ENCODE results near the gene RPRD1B. TPM values are rescaled to one million over a fixed set of nuclear protein-coding genes. Genes with fewer than 3 reads are reported as not detected.

The RPRD1B gene
- total and polyA plus RNA-seq, 4 donors, result 5.8 to 34.3 (median 29.4) TPM

DNA sequence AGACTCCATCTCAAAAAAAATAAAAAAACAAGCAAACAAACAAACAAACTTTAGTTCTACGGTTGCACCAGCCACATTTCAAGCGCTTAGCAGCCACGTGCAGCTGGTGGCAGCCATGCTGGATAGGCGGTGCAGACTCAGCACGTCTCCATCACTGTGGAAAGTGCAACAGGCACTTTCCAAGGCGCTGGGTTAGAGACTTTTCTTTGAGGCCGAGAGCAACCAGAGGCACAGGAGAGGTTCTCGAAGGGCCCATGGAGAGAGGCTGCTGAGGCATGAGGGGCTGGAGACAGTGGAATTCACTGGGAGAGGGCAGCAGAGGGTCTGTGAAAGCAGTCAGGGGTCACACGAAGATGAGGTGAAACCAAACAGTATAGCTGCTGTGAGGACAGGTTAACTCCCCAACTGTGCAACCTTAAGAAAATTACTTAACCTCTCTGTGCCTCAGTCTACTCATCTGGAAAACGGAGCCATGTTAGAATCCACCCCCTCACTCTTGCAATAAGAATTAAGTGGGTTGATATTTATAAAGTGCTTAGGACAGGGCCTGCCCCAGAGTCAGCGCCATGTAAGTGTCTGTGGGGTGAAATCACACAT lies 104.0 kb downstream of the RPRD1B start:
- no peak overlapping the region for H3K9ac ChIP-seq (ENCODE audit: low read depth in 1 of 2, low read length in 2 of 2)
- WGBS, result 94% methylated on average over 11 of the region's 11 CpGs
- TF ChIP-seq FOXA1 (IDR thresholded peaks at IDR 0.05), result no peak
- TF ChIP-seq SP1 (IDR thresholded peaks at IDR 0.05), result no peak
- TF ChIP-seq, protein P1, sequence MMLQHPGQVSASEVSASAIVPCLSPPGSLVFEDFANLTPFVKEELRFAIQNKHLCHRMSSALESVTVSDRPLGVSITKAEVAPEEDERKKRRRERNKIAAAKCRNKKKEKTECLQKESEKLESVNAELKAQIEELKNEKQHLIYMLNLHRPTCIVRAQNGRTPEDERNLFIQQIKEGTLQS (IDR thresholded peaks at IDR 0.05), result no peak
- no peak for TF ChIP-seq HNF4G (IDR thresholded peaks at IDR 0.05)
- H3K27me3 ChIP-seq (ENCODE audit: control insufficient read depth in 4 of 4, insufficient read depth in 4 of 4, low read length in 3 of 4), result no peaks in the 10 kb centered on the region
- DNase-seq (ENCODE audit: low spot score), result no peak
- H3K36me3 ChIP-seq (ENCODE audit: control insufficient read depth in 4 of 4, insufficient read depth in 3 of 4, low read depth in 1 of 4, low read length in 3 of 4), result peaks cover 27 to 85% (median 68%) of the 10 kb centered on the region in 4 donors
- no peaks in the 10 kb centered on the region for H3K9me3 ChIP-seq (ENCODE audit: control insufficient read depth in 4 of 4, low read length in 3 of 4)
- no peak overlapping the region for H3K4me3 ChIP-seq (ENCODE audit: low read depth in 1 of 3, low read length in 3 of 3)
- no peak overlapping the region for H3K27ac ChIP-seq (ENCODE audit: low read depth in 1 of 2, low read length in 2 of 2)
- peaks cover 0 to 4% (median 2%) of the 10 kb centered on the region in 4 donors for H3K4me1 ChIP-seq (ENCODE audit: control insufficient read depth in 4 of 4, insufficient read depth in 4 of 4, low read length in 3 of 4)

DNA sequence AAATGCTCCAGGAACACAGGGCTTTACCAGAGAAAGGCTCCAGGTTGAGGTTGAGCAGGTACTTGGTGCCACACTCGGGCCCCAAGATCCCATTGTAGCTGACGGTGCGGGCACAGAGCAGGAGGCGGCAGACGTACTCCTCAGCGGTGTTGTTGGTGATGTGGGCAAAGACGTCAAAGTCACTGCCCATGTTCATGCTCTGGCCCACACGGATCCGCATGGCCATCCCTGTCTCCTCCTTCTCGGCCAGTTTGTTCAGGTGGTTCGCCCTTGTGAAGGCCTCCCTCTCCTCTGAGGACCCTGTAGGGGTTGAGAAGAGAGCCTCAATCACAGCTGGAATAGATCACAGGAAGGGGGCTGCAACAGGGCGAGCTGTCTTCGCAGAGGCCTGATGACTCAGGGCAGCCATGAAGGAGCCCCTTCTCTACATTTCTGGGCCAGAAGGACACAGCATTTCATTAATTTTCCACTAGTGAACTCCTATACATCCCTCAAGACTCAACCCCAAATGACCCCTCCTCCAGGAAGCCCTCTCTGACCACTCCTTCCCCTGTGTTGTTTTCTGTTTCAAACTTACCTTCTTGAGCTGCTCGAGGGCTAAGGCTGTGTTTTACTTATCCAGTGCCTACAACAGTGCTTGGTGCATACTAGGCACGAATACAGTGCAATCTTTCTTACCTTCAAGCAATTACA lies 104.7 kb downstream of the RPRD1B start:
- Histone ChIP-seq H3K9ac (ENCODE audit: low read depth in 1 of 2, low read length in 2 of 2) (no peak overlapping the region), H3K4me3 (ENCODE audit: low read depth in 1 of 3, low read length in 3 of 3) (no peak overlapping the region), H3K36me3 (ENCODE audit: control insufficient read depth in 4 of 4, insufficient read depth in 3 of 4, low read depth in 1 of 4, low read length in 3 of 4) (peaks cover 25 to 78% (median 63%) of the 10 kb centered on the region in 4 donors), H3K4me1 (ENCODE audit: control insufficient read depth in 4 of 4, insufficient read depth in 4 of 4, low read length in 3 of 4) (peaks cover 0 to 11% (median 7%) of the 10 kb centered on the region in 4 donors), H3K9me3 (ENCODE audit: control insufficient read depth in 4 of 4, low read length in 3 of 4) (no peaks in the 10 kb centered on the region), H3K27me3 (ENCODE audit: control insufficient read depth in 4 of 4, insufficient read depth in 4 of 4, low read length in 3 of 4) (no peaks in the 10 kb centered on the region), H3K27ac (ENCODE audit: low read depth in 1 of 2, low read length in 2 of 2) (no peak overlapping the region)
- DNase-seq (ENCODE audit: low spot score), result no peak
- 94% methylated on average over 15 of the region's 15 CpGs for WGBS
- no peak for TF ChIP-seq HNF4G (IDR thresholded peaks at IDR 0.05)
- TF ChIP-seq, protein P1 (IDR thresholded peaks at IDR 0.05), result no peak
- no peak for TF ChIP-seq RAD21 (IDR thresholded peaks at IDR 0.05)
- no peak for TF ChIP-seq JUND (IDR thresholded peaks at IDR 0.05)
- no peak for TF ChIP-seq HNF4A (conservative IDR thresholded peaks at IDR 0.05)
- no peak for TF ChIP-seq FOXA1 (IDR thresholded peaks at IDR 0.05)
- TF ChIP-seq, protein P2, sequence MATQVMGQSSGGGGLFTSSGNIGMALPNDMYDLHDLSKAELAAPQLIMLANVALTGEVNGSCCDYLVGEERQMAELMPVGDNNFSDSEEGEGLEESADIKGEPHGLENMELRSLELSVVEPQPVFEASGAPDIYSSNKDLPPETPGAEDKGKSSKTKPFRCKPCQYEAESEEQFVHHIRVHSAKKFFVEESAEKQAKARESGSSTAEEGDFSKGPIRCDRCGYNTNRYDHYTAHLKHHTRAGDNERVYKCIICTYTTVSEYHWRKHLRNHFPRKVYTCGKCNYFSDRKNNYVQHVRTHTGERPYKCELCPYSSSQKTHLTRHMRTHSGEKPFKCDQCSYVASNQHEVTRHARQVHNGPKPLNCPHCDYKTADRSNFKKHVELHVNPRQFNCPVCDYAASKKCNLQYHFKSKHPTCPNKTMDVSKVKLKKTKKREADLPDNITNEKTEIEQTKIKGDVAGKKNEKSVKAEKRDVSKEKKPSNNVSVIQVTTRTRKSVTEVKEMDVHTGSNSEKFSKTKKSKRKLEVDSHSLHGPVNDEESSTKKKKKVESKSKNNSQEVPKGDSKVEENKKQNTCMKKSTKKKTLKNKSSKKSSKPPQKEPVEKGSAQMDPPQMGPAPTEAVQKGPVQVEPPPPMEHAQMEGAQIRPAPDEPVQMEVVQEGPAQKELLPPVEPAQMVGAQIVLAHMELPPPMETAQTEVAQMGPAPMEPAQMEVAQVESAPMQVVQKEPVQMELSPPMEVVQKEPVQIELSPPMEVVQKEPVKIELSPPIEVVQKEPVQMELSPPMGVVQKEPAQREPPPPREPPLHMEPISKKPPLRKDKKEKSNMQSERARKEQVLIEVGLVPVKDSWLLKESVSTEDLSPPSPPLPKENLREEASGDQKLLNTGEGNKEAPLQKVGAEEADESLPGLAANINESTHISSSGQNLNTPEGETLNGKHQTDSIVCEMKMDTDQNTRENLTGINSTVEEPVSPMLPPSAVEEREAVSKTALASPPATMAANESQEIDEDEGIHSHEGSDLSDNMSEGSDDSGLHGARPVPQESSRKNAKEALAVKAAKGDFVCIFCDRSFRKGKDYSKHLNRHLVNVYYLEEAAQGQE (IDR thresholded peaks at IDR 0.05), result no peak
- TF ChIP-seq, protein P3, sequence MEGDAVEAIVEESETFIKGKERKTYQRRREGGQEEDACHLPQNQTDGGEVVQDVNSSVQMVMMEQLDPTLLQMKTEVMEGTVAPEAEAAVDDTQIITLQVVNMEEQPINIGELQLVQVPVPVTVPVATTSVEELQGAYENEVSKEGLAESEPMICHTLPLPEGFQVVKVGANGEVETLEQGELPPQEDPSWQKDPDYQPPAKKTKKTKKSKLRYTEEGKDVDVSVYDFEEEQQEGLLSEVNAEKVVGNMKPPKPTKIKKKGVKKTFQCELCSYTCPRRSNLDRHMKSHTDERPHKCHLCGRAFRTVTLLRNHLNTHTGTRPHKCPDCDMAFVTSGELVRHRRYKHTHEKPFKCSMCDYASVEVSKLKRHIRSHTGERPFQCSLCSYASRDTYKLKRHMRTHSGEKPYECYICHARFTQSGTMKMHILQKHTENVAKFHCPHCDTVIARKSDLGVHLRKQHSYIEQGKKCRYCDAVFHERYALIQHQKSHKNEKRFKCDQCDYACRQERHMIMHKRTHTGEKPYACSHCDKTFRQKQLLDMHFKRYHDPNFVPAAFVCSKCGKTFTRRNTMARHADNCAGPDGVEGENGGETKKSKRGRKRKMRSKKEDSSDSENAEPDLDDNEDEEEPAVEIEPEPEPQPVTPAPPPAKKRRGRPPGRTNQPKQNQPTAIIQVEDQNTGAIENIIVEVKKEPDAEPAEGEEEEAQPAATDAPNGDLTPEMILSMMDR (IDR thresholded peaks at IDR 0.05; ENCODE audit: low read depth, low read length, missing input control), result no peak
- TF ChIP-seq TAF1 (conservative IDR thresholded peaks at IDR 0.05), result no peak
- no peak for TF ChIP-seq GABPA (IDR thresholded peaks at IDR 0.05 in 1 of 2, conservative IDR thresholded peaks at IDR 0.05 in 1 of 2)
